K562 (cell line): Measurements from ENCODE around the gene ACVR2B.

ENCODE experiments used
- POLR2B ChIP-seq: fragments of 450-650 bp; IDR thresholded peaks from 2 replicates; pipeline ENCODE4 v1.6.1; 2018; ENCODE audit warnings: low read depth; ENCODE audit not compliant: partially characterized antibody
- RBM39 ChIP-seq: fragments of 200-400 bp; formaldehyde crosslinking; optimal IDR thresholded peaks from 2 replicates; pipeline ENCODE3; 2018; ENCODE audit warnings: low read depth, low read length
- RCOR1 ChIP-seq, 2 experiments: IDR thresholded peaks; 2 replicates each; pipeline ENCODE4 v1.6.1; 2012; ENCODE audit warnings: low read depth in 2 of 2, low read length in 2 of 2, borderline replicate concordance in 1 of 2, improper control_type of control experiment in 1 of 2
- TAF1 ChIP-seq: IDR thresholded peaks from 2 replicates; pipeline ENCODE4 v1.6.1; 2011; ENCODE audit warnings: mild to moderate bottlenecking, low read length, moderate library complexity; ENCODE audit not compliant: insufficient read depth, control insufficient read depth, severe bottlenecking; ENCODE audit errors: extremely low read depth
- VEZF1 ChIP-seq: fragments of 200-800 bp; sonication (Bioruptor generic); IDR thresholded peaks from 2 replicates; pipeline ENCODE4 v1.6.1; 2017; ENCODE audit warnings: missing genetic modification characterization, missing compliant biosample characterization
- YY1 ChIP-seq, 3 experiments: IDR thresholded peaks; 2 replicates each; pipeline ENCODE4 v1.6.1; 2011; ENCODE audit warnings: low read length in 2 of 3, mild to moderate bottlenecking in 2 of 3, moderate library complexity in 2 of 3, borderline replicate concordance in 1 of 3, control low read depth in 1 of 3, low read depth in 1 of 3; ENCODE audit not compliant: insufficient read depth in 3 of 3, insufficient replicate concordance in 2 of 3, control insufficient read depth in 1 of 3, insufficient read length in 1 of 3; ENCODE audit errors: extremely low read depth in 1 of 3
- ZNF253 ChIP-seq: fragments of 250-450 bp; sonication (Bioruptor Pico); conservative IDR thresholded peaks from 2 replicates; pipeline ENCODE4 v1.6.1; 2021; ENCODE audit warnings: mild to moderate bottlenecking
- ZNF57 ChIP-seq: fragments of 450-650 bp; formaldehyde crosslinking; IDR thresholded peaks from 2 replicates; pipeline ENCODE4 v1.4.0; 2020; ENCODE audit warnings: mild to moderate bottlenecking, moderate library complexity
- TF ChIP-seq, protein P1 (sequence below): fragments of 250-450 bp; sonication (Bioruptor Pico); IDR thresholded peaks from 2 replicates; pipeline ENCODE4 v1.6.1; 2021; ENCODE audit warnings: mild to moderate bottlenecking
- TF ChIP-seq, protein P2 (sequence below): fragments of 250-450 bp; sonication (Bioruptor Pico); IDR thresholded peaks from 2 replicates; pipeline ENCODE4 v1.5.0; 2021; ENCODE audit warnings: mild to moderate bottlenecking, borderline replicate concordance
- TF ChIP-seq, protein P3 (sequence below): sonication (generic); formaldehyde crosslinking; IDR thresholded peaks from 2 replicates; pipeline ENCODE4 v1.8.0; 2022; ENCODE audit warnings: missing genetic modification reagents, mild to moderate bottlenecking, borderline replicate concordance
- TF ChIP-seq, protein P4 (sequence below), 3 experiments: IDR thresholded peaks in 2 of 3; conservative IDR thresholded peaks in 1 of 3; 2 replicates each; pipeline ENCODE4 v1.5.1; 2011 to 2012; ENCODE audit warnings: low read length in 3 of 3, mild to moderate bottlenecking in 3 of 3, control low read depth in 2 of 3, improper control_type of control experiment in 1 of 3, inconsistent platforms in 1 of 3, low read depth in 1 of 3, mixed read lengths in 1 of 3, moderate library complexity in 1 of 3; ENCODE audit not compliant: insufficient read depth in 2 of 3

GRCh38 chr3:38487323-38487722 lies 33.6 kb downstream of the ACVR2B start:
- TF ChIP-seq VEZF1 (CRISPR knock-in tag), result no peak
- TF ChIP-seq TAF1, result no peak
- no peak for TF ChIP-seq ZNF57 (CRISPR knock-in tag)
- no peak for TF ChIP-seq RBM39
- no peak for TF ChIP-seq YY1 (IDR thresholded peaks at IDR 0.05; ENCODE audit: borderline replicate concordance in 1 of 3, control insufficient read depth in 1 of 3, extremely low read depth in 1 of 3, insufficient read depth in 3 of 3, insufficient read length in 1 of 3, insufficient replicate concordance in 2 of 3, low read depth in 1 of 3, low read length in 2 of 3)
- TF ChIP-seq RCOR1 (IDR thresholded peaks at IDR 0.05; ENCODE audit: borderline replicate concordance in 1 of 2, low read depth in 2 of 2, low read length in 2 of 2), result no peak
- TF ChIP-seq, protein P1, sequence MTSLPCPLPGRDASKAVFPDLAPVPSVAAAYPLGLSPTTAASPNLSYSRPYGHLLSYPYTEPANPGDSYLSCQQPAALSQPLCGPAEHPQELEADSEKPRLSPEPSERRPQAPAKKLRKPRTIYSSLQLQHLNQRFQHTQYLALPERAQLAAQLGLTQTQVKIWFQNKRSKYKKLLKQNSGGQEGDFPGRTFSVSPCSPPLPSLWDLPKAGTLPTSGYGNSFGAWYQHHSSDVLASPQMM (CRISPR knock-in tag), result no peak
- TF ChIP-seq, protein P2, sequence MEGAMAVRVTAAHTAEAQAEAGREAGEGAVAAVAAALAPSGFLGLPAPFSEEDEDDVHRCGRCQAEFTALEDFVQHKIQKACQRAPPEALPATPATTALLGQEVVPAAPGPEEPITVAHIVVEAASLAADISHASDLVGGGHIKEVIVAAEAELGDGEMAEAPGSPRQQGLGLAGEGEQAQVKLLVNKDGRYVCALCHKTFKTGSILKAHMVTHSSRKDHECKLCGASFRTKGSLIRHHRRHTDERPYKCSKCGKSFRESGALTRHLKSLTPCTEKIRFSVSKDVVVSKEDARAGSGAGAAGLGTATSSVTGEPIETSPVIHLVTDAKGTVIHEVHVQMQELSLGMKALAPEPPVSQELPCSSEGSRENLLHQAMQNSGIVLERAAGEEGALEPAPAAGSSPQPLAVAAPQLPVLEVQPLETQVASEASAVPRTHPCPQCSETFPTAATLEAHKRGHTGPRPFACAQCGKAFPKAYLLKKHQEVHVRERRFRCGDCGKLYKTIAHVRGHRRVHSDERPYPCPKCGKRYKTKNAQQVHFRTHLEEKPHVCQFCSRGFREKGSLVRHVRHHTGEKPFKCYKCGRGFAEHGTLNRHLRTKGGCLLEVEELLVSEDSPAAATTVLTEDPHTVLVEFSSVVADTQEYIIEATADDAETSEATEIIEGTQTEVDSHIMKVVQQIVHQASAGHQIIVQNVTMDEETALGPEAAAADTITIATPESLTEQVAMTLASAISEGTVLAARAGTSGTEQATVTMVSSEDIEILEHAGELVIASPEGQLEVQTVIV (CRISPR knock-in tag), result no peak
- TF ChIP-seq, protein P3, sequence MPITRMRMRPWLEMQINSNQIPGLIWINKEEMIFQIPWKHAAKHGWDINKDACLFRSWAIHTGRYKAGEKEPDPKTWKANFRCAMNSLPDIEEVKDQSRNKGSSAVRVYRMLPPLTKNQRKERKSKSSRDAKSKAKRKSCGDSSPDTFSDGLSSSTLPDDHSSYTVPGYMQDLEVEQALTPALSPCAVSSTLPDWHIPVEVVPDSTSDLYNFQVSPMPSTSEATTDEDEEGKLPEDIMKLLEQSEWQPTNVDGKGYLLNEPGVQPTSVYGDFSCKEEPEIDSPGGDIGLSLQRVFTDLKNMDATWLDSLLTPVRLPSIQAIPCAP, result no peak
- TF ChIP-seq POLR2B, result no peak
- no peak for TF ChIP-seq ZNF253 (CRISPR knock-in tag)
- TF ChIP-seq, protein P4, sequence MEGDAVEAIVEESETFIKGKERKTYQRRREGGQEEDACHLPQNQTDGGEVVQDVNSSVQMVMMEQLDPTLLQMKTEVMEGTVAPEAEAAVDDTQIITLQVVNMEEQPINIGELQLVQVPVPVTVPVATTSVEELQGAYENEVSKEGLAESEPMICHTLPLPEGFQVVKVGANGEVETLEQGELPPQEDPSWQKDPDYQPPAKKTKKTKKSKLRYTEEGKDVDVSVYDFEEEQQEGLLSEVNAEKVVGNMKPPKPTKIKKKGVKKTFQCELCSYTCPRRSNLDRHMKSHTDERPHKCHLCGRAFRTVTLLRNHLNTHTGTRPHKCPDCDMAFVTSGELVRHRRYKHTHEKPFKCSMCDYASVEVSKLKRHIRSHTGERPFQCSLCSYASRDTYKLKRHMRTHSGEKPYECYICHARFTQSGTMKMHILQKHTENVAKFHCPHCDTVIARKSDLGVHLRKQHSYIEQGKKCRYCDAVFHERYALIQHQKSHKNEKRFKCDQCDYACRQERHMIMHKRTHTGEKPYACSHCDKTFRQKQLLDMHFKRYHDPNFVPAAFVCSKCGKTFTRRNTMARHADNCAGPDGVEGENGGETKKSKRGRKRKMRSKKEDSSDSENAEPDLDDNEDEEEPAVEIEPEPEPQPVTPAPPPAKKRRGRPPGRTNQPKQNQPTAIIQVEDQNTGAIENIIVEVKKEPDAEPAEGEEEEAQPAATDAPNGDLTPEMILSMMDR (IDR thresholded peaks at IDR 0.05 in 2 of 3, conservative IDR thresholded peaks at IDR 0.05 in 1 of 3; ENCODE audit: insufficient read depth in 2 of 3, low read depth in 1 of 3, low read length in 3 of 3), result no peak
